DMS 273 (cell line): ENCODE results near the gene CIT.

ENCODE experiments used
- DNase-seq: peaks from one replicate; lab custom pipeline; 2025; ENCODE audit not compliant: unreplicated experiment; lab: John Stamatoyannopoulos, UW

CIT gene

DNA sequence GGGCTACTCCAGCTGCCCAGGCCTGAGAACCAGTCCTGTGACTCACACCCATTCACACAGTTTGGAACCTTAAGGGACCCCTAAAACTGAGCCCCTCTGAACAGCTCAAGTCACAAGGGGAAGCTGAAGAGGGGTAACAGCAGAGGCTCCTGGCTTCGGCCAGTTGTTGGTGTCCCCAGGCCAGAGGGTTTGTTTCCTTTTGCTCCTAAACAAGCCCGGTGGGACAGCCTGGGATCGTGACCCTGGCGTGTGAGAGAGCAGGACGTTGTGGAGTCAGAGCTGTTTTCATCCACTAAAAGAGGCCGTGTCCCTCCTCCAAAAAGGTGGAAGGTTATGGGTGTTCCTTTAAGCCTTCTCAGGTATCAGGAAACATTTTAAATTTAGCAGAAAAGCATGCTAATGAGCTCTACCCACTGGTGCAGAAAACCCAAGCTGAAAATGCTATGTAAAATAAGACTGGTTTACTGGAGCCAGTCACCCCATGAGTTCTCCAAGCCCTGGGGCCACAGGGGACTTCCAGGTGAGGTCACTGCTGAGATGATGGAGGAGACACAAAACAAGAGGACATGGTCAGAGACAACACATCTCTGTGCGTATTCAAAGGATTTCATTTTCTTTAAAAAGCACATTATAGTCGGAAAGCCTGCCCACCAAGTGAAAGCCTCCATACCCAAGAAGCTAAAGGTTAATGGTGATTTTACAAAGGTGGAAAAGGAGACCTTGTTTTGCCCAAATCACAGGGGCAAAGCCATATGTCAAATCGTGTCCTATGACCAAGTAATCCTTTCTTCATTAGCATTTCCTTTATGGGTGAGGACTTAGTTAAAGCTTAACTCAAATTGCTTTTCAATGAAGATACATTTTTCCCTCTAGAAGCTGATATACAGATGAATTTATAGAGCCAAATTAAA lies 195.1 kb downstream of the CIT start:
- DNase-seq: no peak

DNA sequence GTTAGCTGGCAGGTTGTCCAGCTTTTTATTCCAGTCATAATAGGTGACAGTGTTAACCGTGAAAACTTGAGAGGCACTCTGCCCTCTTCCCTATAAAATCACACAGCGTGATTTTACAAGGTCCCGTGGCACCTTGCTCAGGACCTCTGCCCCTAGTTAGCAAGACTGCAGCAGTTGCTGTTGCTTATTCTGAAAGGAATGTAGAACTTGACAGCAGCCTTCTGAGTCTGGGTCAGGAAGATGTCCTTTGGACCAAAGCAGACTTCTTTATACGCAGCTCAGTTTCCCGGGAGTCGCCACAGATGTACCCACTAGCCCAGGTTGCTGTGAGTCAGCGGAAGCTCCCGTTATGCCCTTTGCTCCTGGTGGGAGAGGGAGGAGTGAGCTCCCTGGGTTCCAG lies 196.0 kb downstream of the CIT start:
- no peak for DNase-seq

DNA sequence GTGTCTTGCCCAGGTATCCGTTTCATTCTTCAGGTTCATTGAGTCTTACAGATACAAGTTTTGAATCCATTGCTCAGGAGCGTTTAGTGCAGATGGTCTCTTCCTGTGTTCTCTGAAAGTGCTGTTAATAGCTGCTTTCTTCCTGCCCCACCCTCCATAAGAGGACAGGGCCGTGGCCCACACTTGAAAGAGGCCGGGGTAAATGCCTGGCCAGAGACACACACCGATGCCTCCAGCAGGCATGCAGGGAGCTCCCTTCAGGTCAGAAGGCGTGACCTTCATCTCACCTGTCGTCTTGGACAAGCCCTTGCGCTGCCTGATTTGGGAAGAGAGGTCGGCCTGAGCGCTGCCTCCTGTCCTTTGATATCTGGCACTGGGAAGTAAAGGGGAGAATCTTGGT lies 197.6 kb downstream of the CIT start:
- no peak for DNase-seq

DNA sequence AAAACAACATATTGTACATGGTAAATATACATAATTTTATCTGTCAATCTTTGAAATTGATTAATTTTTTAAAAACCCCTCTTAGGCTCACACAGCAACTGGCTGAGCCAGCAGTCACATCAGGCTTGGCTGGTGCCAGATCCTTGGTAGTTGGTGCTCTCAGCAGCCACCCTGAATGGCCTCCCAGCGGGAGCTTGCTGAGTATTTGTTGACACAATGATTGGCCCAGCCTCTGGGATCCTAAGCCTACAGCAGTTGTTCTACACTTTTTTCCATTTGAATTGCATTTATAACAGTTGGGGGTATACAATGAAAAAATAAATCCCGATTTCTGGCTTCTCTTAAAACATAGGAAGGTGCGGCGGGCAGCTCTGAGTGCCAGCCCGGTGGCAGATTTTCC lies 198.0 kb downstream of the CIT start:
- no peak for DNase-seq

DNA sequence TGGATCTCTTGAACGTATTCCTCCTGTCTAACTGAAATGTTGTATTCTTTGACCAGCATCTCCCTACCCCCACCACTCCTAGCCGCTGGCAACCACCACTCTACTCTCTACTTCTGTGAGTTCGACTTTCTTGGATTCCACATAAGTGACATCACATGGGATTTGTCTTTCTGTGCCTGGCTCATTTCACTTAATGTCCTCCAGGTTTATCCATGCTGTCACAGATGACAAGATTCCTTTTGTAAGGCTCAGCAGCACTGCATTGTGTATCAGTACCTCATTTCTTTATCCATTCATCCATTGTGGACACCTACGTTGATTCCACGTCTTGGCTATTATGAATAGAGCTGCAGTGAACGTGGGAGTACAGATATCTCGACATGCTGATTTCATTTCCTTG lies 198.7 kb downstream of the CIT start:
- DNase-seq: no peak

DNA sequence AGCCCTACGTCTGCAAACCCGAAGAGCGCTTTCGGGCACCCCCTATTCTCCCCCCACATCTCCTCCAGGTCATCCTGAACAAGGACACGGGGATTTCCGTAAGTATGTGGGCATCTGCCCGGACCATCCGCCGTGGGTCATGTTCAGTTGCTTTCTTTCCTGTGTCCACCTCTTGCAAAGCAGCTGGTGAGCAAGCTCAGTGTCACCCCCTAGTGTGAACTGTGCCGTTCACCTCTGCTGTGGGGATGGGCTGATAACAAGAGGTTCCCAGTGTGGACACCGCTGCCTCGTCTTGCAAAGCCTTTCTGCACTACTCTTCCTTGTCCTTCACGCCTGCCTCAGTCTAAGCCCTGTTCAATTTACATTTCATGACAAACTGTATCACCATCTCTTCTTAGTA lies 200.5 kb downstream of the CIT start:
- DNase-seq: no peak

DNA sequence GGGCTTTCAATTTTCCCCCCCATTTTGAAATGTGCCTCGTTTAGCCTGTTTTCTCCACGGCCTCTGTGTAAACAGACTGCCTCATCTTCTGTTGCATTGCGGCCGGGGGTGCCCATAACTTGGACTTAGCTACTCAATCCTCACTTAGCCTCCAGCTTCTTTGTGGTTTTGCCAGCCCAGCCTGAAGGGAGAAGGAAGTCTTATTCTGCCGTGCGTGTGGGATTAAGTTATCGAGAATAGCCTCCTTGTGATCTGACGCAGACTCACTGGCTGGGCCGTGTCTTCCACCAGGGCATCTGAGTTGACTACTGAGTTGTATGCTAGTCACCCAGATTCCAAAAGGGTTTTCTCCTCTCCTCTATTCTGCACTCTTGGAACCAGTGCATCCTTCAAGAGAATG lies 201.1 kb downstream of the CIT start:
- no peak for DNase-seq

DNA sequence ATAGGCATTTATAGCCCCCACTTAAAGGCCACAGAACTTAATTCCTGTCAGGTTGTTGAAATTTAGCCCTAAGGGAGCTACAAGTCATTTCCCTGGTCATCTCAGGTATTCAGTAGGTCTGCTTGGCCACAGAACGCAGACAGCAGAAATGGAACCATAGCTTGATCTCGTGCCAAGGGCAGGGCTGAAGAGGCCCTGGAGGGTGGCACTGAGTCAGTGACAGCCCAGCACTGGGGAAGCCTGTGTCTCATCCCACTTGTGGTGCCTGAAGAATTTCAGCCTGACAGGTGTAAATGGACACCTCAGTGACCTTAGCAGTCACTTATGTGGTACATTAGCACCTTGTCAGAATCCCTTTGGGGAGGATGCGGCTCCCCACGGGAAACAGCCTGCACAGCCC lies 202.6 kb downstream of the CIT start:
- DNase-seq: no peak

DNA sequence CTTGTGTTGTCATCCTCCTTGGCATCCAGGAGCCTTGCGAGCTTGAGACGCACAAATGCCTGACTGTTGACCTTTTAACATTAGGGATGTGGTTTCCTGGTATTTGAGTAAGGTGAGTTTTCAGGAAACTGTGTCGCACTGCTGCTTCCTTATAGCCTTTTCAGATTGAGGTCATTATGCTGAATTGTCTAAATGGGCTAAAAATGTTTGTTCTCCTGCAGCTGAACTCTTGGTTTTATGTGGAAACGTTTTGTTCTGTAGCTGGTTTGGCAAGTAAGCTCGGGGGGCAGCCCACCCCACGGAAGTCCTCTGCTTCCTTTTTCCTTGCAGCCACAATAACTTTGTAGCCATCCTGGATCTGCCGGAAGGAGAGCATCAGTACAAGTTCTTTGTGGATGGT lies 203.5 kb downstream of the CIT start:
- no peak for DNase-seq

DNA sequence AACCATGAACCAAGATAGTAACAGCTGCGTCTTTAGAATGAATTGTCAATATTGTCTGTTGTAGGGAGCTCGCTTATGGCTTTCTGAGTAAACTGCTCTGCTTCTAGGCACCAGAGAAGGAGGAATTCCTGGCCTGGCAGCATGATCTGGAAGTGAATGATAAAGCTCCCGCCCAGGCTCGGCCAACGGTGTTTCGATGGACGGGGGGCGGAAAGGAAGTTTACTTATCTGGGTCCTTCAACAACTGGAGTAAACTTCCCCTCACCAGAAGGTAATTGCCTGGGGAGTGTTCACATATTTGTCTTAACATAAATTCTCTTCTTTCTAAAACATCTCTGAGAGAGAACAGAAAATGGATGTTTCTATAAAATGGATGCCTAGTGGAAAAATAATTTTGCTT lies 204.9 kb downstream of the CIT start:
- DNase-seq: no peak

DNA sequence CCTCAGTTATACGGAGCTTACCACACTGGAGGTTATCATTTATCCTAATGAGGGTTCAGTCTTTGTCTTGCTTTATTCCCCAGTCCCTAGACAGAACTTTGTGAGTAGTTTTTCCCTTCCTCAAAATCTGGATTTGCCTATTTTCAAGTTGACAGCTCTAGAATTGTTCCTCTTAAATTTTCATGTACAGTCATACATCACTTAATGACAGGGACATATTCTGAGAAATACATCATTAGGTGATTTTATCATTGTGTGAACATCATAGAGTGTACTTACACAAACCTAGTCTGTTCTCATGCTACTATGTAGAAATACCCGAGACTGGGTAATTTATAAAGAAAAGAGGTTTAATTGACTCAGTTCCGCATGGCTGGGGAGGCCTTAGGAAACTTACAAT lies 206.1 kb downstream of the CIT start:
- no peak for DNase-seq

DNA sequence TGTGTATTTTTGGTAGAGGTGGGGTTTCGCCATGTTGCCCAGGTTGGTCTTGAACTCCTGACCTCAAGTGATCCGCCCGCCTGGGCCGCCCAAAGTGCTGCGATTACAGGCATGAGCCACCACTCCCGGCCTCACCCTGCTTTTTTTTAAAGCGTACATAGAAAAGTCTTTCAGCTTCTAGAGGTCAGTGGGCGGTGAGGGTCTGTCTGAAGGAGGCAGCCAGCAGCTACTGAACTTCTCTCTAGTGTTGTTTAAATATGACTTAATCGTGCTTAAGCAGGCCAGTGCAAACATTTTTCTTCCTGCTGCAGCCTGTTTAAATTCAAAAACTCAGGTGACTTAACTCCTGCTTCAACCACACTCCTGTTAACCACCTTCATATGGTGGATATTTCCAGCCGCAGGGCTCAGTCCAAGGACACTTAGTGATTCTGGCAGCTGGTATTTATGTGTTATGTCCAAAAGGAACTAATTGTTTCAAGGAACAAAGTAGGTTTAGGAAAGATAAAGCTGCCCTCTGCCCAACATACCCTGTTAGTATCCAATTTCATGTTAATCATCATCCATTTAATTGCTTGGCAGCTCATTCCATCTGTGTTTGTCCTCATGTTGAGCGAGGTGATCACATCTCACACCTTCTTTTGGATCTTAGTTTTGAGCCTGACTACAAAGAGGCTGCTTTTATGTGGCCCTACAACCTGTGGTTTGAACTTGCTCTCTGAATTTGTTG lies 207.2 kb downstream of the CIT start:
- peak; percentile 52 for DNase-seq

DNA sequence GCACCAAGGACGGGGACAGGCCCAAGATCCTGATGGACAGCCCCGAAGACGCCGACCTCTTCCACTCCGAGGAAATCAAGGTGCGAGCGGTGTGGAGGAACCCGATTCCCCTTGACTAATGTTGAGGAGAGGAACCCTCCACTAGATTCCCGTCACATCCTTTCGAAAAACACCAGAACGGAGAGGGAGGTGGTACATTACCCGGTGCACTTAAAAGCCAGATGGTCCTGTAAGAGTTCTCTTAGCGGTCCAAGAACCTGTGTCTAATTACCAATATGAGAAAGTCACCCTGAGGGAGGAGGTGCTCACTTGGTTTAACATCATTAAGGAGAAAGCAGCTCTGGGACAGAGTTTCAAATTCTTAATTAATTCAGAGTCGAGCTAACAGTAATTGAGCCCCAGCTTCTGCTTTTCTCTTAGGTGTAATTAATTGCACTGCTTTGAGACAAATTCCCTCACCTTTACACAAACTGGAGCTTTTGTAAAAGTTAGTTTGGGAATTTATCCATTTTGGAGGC lies 208.7 kb downstream of the CIT start:
- peak; percentile 51 for DNase-seq

DNA sequence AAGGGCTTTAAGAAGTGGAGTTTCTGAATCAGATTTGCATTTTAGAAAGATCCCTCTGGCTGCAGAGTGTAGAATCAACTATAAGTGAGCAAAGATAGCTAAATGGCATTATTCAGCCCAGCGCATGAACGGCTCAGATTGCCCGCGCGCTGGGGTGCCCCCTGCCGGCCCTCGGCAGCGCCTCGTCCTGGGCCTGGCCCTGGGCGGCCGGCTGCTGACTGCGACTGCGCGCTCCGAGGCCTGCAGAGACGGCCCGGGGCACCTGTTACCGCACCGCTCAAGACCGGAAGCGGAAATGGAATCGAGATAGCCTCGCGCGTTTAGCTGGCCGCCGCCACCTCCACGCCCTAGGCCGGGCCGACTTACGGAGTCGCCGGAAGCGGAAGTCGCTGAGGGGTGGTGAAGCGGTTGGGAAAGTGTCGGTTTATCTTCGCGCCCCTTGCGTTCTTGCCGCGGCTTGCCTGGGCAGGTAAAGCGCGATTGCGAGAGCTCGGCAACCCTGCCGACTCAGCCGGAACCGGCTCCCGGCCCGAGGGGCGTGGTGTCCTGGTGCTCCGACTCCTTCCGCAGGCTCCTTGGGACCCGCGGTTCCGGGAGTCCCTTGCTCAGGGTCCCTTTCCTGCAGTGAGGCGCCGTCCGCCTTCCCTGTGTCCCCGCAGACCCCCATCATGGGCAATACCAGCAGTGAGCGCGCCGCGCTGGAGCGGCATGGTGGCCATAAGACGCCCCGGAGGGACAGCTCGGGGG lies 209.4 kb downstream of the CIT start, which contains the start of gene PRKAB1:
TSS of gene PRKAB1 (plus strand) at position 557 of the 747 bp plus-strand sequence. CDS start at position 669, 112 bp downstream.
- DNase-seq: peak; percentile 97

DNA sequence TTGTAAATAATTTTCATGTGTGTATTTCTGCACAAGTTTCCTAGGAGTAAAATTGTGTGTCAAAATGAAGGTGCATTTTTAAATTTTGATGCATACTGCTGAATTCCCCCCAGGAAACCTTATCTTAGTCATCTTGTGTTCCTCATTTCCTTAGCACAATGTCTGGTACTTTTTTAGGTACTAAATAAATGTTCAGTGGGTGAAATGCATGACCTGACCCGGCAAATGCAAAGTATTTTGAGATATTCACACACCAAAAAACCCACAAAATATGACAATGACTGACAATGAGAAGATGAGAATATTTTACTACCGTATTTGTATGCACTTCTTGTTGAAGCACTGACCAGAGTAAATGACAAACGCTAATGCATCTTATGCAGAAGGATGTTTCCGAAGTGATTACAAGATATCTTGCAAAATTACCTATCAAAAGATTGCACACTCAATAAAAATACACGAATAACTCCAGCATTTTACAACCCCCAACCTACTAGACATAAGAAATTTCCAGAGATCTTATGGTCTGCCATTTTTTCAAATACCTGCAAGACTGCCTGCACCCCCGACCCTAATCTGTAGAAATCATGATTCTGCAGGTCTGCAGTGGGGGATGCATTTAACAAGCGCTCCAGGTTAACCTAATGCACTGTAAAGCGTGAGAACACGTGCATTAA lies 210.1 kb downstream of the CIT start:
- no peak for DNase-seq

DNA sequence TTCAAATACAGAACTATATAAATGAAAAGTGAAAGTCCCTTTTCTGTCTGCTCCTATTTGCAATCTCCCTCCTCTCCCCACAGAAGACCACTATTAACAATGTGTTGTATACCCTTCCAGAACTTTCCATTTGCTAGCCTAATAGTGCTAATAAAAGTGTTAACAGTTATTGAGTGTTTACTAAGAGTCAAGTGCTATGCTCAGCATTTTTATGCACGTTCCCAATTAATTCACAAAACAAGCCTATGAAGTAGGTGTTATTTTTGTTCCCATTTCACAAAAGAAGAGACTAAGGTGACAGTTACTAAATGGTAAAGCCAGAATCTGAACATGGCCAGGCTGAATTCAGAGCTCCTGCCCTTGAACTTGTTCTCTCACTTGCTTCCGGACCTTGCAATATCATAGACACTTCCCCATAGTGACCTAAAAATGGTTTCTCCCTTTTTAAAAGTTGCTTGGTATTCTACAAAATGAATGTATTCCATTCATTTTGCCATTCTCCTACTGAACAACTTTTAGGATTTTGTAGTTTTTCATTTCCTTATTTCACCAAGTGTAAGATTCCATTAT lies 210.8 kb downstream of the CIT start:
- DNase-seq: no peak

DNA sequence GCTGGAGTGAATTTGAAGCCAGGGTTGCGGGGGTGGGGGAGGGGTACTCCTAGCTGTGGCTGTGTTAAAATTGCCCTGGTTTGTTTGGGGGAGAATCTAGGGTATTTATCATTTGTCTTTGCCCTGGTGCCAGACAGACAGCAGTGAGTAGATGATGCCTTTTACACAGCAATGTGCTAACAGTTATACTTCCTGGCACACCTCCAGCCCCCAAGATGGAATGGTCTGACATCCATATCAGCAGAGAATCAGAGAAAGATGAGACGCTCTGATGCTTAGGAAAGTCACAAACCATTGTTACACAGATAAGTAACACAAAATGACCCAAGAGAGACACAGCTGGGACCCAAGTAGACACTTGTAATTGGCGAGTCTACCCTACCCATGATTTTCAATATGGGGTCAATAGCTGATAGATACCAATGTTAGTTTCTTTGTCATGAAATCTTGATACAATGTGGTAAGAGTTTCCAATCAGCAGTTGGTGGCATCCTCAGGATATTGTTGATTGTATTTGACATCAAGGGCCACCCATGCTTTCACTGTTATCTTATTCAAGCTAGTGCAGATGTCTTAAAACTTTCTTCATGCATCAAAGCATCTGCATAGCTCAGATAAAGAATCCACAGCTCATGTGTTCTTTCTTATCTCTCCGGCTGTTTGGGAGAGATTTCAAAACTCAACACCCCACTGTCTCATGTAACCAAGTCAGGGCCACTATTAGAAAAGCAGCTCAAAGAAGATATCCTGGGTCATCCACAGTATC lies 211.8 kb downstream of the CIT start:
- peak; percentile 3 for DNase-seq

DNA sequence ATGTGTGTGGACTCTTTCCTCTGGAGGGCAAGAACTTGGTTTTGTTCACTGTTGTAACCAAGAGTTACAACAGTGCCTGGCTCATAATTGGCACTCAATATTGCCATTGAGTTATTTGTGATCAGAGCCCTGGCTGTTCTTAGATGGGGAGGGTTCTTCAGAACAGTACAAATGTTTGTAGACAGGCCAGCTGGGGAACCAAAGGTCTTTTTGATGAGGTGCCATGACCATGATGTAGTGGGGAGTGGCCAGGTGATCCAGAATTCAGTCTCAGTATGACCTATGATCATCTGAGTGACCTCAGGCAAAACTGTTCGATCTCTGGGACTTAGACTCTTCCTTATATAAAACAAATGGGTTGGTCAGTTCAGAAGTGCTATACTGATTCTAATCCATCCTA lies 212.5 kb downstream of the CIT start:
- DNase-seq: no peak

DNA sequence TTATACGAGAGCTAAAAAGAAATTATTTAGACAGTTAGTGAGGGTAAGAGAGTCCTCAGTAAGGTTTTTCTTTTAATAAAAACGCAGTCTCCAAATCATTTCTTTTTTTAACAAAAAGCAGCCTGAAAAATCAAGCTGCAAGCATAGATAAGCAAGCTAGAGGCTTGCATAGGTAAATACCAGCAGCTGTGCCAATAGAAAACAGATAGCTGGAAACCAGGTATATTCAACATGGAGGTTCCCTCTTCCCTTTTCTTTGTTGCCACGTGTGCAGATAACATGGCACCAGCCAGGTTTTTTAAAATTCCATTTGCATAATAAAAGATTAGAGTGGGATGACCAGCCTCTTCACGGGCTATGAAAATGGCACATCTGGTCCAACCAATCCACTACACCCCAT lies 215.2 kb downstream of the CIT start:
- DNase-seq: no peak

DNA sequence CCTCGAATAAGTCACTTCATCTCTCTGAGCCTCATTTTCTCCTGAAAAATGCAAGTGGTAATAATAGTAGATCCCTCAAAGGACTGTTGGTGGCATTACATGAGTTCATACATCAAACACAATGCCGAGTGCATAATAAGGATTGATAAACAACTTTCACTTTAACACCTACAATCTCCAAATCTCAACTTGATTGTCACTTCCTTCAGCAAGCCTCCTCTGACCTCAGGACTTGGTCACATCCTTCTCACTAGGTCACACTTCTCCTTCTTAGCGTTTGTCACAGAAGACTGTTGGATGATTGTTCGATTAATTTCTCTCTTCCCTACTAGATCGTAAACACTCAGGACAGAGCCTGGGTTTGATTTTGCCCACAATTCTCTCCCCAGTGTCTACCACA lies 217.0 kb downstream of the CIT start:
- no peak for DNase-seq
